HG02852 (cell line): ENCODE results near the gene VIM.

ENCODE experiments used
- ATAC-seq: cut with Tn5 transposase; IDR thresholded peaks from one replicate; pipeline ENCODE4 v1.9.1; 2021; ENCODE audit warnings: mild to moderate bottlenecking, moderate library complexity; ENCODE audit not compliant: unreplicated experiment

Gene VIM

DNA sequence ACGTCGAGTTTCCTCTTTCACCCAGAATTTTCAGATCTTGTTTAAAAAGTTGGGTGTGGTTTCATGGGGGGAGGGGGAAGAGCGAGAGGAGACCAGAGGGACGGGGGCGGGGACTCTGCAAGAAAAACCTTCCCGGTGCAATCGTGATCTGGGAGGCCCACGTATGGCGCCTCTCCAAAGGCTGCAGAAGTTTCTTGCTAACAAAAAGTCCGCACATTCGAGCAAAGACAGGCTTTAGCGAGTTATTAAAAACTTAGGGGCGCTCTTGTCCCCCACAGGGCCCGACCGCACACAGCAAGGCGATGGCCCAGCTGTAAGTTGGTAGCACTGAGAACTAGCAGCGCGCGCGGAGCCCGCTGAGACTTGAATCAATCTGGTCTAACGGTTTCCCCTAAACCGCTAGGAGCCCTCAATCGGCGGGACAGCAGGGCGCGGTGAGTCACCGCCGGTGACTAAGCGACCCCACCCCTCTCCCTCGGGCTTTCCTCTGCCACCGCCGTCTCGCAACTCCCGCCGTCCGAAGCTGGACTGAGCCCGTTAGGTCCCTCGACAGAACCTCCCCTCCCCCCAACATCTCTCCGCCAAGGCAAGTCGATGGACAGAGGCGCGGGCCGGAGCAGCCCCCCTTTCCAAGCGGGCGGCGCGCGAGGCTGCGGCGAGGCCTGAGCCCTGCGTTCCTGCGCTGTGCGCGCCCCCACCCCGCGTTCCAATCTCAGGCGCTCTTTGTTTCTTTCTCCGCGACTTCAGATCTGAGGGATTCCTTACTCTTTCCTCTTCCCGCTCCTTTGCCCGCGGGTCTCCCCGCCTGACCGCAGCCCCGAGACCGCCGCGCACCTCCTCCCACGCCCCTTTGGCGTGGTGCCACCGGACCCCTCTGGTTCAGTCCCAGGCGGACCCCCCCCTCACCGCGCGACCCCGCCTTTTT lies at the start of gene VIM:
Gene VIM, plus strand, starts transcription at position 151 of the 925 bp plus-strand sequence. CDS start 1,182 bp downstream, outside the sequence.
- ATAC-seq = peak; percentile 32

DNA sequence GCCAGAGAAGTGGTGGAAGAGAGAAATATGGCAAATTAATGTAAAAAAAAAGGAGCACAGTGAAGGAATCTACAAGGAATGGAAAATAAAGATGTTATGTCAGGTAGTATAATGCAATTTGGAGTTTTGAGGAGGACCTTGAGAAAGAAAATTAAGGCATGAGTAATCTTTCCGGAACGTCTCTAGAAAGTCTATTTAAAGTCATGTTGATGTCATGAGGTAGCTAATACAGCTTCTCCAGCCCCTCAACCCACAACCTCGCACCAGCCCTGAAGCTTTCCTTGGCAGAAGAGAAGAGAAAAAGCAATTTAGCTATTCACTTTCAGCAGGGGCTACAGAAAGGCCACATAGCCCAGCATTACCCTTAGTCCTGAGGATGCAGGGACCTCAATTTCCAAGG lies 49.0 kb upstream of the VIM start:
- ATAC-seq = no peak

DNA sequence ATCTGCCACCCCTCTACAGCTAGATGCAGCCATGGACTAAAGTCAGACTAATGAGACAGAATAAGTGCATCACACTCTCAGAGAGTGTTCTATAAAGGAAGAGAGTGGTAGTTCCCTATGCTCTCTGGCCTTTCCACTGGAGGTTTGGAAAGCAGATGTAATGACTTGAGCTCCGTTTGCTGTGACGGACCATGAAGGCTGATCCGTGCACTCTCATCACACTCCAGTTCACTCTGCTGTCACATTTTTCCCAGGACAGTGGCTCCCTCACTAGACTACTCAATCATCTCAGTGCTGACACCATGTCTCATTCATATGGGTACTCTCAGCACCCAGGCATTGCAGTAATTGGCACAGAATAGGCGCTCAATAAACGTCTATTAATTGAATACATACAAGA lies 46.9 kb upstream of the VIM start:
- ATAC-seq = no peak

DNA sequence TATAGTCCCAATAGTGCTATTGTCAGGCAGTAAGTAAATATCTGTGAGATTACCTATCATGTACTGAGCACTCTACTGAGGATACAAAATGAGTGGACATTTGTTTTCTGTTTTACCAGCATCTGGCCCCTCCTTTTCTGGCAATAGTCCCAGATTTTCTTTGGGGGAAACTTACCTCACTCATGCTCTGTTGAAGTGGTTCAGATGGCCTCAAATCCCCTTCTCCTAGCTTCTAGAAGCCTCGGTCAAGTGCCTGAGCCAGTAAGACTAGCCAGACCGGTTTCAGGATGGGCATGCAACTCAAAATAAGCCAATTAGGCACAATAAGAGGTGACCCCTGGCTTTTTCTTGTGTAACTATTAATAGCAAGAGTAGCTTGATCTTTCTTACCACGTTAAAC lies 46.3 kb upstream of the VIM start:
- ATAC-seq = no peak

DNA sequence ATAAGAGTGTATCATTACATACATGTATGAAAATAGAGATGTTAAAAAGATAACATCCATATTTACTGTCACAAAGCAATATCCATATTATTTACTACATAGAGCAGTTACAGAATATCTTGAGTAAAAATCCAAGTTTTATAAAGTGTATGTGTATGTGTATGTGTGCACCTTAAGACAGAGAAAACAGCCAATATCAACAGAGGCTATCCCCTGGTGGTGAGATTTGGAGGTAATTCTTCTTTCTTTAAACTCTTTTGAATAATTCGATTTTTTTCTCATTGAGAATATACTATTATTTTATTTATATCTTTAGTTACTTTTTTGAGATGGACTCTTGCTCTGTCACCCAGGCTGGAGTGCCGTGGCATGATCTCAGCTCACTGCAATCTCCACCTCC lies 44.9 kb upstream of the VIM start:
- no peak for ATAC-seq

DNA sequence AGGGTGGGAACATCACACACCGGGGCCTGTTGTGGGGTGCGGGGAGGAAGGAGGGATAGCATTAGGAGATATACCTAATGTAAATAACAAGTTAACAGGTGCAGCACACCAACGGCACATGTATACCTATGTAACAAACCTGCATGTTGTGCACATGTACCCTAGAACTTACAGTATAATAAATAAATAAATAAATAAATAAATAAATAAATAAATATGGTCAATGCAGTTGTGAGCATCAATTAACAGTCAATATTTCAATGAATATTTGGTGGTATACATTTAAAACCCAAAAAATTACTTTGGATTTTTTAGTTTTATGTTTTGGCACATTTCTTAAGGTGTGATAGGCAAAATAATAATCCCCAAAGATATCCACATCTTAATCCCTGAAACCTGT lies 42.2 kb upstream of the VIM start:
- no peak for ATAC-seq

DNA sequence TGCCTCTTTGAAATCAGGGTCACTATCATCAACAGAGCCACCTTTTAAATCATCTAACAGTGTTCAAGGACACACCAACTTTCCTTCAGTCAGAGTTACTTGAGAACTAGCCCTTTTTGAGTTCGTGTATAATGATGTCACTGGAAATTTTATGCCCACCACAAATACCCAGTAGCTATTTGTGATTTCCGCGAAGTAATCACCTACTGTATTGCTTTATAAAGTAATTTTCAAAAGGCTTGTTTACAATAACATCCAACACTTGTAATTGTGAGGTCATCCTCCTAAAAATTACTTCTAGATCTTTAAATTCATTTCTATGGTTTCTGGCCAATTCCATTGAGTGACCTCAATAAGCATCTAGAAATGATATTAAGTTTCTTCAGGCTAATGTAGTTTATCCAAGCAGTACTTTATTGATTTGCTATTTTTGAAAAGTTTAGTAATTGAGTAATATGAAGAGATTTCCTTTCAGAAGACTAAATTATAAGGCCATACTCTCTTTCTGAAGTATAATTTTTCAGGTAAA lies 39.3 kb upstream of the VIM start:
- no peak for ATAC-seq

DNA sequence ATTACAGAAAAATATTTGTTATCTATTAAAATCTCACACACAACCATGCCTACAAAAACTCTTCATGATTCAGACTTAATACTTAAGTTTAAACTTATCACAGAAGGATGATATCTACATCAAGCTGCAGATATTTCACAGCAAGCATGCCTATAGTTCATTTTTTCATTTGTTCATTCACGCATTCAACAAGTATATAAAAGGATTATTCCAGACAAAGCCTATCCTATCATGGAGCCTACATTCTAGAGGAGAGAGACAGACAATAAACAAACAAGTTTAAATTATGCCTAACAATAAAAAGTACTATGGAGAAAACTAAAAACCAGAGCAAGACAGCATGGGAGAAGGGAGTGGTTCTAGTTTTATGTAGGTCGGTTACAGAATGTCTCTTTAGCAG lies 37.4 kb upstream of the VIM start:
- ATAC-seq = no peak

DNA sequence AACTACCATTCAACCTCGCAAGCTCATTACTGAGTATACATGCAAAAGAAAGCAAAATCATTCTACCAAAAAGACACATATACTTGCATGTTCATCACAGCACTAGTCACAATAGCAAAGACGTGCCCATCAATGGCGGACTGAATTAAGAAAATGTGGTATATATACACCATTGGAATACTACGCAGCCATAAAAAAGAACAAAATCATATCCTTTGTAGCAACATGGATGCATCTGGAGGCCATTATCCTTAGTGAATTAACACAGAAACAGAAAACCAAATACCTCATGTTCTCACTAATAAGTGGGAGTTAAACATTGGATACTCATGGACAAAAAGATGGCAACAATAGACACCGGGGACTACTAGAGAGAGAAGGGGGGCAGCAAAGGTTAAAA lies 33.0 kb upstream of the VIM start:
- ATAC-seq = no peak

DNA sequence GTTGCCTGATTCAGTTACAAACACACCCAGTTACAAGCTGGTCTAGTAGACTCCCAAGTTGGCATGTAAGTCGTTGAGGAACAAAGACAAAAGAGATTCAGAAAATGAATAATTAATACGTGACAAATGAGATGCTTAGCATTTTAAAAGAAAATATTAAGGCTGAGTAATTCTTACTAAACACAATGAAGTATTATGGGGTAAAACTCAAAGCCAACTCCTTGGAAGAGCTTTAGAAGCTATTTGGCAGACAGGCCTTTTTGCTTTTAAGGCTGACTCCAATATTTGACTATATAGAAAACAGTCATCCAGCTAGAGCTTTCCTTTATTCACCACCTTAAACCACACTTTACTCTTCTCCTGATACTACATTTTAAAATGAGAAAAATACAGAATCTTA lies 32.0 kb upstream of the VIM start:
- ATAC-seq = no peak

DNA sequence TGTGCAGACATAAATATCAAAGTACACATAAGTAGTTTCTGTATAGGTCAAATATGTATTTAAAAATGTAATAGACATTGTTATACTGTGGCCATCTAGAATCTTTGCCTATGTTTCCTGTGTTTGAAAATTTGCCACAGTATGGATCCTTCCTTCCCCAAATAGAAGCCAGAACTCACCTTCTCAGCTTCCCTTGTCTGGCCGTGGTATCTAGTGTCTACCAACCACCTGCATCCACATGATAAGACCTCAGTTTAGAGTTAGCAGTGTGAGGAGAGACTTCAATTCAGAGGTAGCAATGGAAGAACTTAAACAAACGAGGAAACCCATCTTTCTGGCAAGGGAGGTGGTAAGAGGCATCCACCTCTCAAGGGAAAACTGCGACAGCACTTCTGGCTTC lies 31.5 kb upstream of the VIM start:
- no peak for ATAC-seq

DNA sequence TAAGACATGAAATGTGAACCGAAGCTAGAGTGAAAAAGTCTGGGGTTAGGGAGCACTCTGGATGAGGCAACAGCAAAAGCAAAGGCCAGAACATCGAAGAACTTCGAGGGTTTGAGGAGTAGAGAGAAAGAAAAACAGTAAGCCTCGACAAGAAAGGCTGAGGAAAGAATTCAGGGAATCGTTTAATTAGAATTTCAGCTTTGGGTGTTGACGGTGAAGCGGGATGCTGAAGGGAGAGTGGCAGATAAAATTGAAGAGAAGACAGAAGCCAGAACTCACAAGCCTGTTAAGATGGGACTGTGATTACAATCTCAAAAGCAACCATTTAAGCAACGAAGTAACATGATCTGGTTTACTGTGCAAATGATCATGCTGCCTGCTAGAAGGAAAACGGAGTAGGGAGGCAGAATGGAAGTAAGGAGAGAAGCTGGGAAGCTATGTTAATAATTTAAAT lies 28.7 kb upstream of the VIM start:
- no peak for ATAC-seq

DNA sequence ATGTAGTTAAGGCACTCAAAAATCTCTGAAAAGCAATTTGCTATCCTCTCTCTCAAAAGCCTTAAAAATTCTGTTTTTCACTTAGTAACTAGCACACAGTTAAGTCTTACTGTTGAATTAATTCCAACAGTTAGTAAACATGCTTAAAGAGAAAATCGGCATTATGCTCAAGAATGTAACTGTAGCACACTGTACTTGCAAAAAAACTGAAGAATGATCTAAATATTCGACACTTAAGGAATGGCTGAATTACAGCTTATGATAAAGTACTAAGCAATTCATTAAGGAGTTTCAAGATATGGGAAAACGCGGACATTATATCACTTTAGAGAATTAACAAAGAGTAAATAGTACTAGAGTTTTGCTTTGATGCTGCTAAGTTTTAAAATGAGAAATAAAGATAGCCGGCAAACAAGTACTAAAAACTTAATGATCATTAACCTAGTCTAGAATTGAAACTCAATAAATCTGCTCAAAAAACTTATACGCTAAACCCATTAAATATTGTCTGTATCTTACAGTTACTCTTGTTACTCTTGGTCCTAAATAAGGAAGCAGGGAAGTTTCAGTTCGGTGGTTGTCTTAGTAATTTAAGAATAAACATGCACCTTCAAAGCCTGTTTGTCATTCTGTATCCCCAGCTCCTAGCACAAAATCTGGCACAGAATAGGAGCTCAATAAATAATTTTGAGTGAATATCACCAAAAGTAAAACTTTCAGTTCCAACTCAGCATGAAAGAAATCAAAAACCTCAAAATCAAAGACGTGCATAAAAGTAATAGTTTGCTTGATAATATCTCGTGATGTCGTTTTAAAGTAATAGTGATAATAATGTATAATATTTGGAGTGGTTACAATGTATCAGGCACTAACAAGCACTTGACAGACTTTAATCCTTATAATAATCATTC lies 27.8 kb upstream of the VIM start:
- ATAC-seq = no peak

DNA sequence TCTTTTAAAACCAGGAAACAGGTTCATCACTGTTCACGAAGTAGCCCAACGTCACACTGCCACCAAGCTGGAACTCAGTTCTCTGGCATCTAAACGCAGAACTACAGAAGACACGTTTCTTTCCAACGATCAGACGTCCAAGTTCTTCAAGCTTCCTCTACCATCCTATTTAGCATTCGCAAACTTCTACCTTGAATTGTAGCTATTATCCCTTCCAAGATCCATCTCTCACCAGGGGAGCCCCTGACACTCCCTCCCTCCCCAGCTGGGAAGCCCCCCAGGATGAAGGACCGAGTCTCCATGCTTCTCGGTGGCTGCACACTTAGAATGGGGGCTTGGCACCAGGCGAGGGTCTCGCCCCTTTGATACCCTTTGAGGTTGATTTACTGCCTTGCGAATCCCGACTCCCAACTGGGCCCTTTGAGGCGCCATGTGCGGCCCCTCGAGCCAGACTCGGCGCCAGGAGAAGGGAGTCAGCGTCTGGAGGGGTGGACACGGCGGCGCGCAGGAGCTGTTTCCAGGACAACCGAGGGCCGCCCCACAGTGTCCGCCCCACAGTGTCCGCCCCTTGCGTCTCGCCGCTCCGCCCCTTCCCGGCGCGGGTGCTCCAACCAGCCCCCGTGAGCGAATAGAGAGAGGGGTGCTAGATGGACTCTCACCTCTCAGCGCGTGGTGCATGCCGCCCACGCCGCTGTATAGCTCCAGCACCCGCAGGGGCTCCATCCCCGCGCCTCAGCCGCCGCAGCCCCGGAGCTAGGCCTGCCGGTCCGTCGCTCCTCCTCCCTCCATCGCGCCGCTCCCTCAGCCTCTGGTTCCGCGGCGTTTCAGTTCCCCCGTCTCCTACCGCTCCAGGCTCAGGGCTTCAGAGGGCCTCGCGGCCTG lies 26.9 kb upstream of the VIM start, which contains the start of gene TRDMT1:
Gene TRDMT1, minus strand, starts transcription at position 761 of the 882 bp plus-strand sequence. Its CDS starts 38 bp downstream, at position 723.
- peak; percentile 97 for ATAC-seq

DNA sequence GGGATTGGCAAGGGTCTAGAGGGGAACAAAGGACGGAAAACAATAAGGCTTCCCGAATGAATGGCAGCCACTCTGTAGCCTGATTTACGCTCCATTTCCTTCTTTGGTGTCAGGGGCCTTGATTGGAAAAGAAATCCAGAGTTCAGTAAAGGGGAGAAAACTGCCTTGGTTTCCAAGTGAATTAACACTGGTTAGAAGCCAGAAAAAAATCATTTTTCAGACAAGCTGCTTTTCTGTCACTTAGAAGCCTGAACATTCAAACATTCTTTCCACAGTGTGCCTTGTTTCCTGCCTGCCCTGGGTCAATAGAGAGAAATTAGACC lies 26.3 kb upstream of the VIM start:
- ATAC-seq = no peak

DNA sequence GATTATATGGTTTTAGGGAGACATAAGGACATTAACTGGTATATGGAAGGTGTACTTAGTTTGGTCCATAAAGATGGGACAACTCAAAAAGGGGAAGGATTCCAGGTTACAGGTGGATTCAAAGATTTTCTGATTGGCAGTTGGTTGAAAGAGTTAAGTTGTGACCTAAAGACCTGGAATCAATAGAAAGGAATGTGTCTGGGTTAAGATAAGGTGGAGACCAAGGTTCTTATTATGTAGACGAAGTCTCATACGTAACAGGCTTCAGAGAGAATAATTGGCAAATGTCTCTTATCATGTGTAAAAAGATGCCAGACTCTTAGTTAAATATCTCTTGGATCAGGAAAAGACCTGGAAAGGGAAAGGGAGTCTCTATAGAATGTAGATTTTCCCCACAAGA lies 25.5 kb upstream of the VIM start:
- ATAC-seq = no peak

DNA sequence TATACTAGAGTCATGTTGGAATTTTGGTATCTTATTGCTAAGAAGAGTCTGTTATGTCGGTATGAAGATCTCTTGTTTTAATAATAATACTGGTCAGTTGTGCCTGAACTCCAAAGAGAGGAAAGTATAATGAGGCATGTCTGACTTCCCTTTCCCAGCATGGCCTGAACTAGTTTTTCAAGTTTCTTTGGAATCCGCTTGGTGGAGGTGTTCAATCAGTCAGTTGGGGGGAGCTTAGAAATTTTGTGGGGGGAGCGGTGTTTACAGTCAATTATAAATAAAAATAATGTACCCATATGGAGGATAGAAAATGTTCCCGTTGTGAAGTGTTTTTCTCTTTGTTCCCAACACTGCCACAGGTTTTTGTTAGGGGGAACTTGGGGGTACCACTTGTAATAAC lies 25.0 kb upstream of the VIM start:
- ATAC-seq = no peak

DNA sequence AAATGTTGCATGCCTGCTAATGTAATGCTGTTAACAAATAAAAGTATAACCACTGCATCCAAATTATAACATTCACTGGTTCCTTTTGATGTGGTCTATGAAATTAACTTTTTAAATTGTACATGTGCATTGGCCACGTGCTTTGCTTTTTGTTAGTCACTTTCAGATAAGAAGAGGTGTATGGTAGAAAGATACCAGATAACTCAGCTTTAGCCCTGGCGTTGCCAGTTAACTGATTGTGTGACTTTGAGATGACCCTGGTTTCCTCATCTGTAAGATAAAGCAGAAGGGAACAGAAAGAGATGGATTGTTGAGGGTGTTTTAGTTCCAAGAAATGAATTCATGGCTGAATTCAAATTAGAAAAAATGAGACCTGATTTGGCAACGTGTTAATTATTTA lies 24.6 kb upstream of the VIM start:
- no peak for ATAC-seq

DNA sequence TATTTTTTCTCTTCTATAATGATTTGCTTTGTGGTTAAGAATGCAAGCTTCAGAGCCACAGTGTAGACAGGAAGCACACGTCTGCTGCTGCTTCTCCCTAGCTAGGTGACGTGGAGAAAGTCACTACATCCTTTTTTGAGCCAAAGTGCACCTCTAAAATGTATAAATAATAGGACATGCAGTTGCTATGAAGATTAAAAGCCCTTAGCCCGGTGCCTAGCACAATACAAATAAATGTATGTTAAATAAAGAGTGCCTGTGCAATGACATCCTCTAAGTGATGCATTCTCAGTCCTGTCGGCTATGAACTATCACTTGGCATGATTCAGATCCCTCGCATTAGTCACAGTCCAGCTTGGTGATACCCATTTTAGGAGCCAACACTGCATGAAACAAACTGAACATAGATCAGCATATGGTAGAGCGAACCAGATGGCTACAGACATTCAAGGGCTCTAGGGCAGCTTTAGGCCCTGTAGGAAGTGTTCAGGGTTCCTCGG lies 21.8 kb upstream of the VIM start:
- peak; percentile 27 for ATAC-seq

DNA sequence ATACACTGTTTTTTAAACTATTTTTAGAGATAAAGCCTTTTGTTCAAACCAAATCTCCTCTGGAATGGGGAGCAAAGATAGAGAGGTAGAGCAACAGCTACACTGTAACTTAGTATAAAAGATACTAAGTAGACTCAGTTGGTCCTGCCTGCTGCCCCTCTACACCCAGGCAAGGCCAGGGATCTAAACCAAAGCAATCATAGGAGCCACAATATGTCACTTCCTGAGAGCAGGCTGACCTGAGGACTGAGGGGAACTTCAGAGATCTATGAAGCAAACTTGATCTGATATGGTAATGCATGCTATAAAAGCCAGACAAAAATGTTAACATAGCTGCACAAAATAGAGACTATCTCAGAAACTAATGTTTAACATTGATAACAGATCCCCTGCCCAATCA lies 19.6 kb upstream of the VIM start:
- ATAC-seq = no peak
